Fibroblast of skin of scalp (primary cell): ENCODE measurements around the gene FHOD3.

Experiments used
- DNase-seq: peaks from one replicate; pipeline ENCODE4 v3.0.0-alpha.2; 2013

The FHOD3 gene

DNA sequence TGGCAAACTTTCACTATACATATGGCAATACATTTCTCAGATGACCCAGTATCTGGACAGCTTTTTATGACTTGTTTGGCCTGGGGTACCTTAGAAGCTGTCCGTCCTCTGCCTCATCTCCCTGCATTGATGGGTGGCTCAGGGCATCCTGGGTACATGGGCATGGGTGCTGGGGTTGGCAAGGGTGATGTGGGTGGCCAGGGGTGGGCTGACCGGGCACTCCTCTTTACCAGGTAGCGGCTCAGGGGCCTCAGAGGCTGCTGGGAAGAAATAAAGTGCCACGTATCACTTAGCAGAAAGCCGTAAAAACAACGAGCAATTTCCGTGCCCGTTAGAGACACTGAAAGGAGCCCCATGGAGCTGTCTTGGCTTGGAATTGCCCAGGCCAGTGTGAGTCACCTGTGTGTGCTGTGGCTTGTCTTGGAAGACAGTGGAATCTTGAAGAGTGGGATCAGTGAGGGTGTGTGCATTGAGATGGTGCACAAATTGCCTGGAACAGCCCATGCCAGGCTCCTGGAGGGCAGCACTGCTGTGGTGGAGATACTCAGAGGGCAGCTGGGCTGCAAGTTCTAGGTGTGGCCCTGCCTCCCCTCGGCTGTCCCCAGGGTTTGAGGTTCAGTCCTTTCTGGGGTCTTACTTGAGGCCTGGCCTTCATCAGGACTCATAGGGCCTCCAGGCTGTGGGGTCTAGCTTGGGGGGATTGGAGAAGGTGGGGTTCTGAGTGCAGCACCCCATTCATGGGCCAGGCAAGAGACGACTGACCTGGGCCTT, 88.8 kb downstream of the FHOD3 start:
- no peak for DNase-seq

DNA sequence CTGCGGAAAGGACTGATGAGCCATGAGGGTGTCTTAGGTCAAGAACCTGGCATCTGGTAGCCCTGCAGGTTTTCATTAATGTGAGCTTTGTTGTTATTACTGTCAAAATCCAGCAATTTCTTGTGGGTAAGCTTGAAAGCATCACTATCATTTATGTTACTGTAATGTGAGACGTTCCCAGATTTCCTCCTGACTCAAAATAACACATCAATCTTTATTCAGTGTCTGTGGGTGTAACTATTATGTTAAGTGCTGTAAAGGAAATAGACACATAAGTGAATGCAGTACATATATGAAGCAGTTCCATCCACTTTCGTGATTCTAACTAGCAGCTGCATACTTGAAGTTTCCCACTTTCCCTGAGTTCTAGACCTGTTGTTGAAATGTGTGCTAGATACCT, 89.8 kb downstream of the FHOD3 start:
- no peak for DNase-seq

DNA sequence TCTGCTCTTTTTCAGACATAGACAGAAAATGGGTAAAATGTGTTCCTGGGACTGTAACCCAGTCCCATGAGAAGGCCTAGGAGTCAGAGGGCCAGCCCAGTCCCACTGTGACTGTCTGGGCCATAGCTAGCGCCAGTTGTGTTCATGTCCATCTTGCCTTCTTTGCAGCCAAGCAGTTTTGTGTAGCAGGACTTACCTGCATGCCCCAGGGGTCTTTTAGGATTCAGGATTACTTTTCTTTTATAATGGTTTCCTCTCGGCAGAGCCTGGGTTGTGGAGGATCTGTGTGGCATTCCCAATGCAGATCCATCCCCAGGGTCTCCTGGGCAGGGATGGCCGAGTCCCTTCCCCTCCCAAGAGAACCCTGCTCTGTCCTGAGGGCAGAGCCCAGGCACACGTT, 90.8 kb downstream of the FHOD3 start:
- DNase-seq = no peak

DNA sequence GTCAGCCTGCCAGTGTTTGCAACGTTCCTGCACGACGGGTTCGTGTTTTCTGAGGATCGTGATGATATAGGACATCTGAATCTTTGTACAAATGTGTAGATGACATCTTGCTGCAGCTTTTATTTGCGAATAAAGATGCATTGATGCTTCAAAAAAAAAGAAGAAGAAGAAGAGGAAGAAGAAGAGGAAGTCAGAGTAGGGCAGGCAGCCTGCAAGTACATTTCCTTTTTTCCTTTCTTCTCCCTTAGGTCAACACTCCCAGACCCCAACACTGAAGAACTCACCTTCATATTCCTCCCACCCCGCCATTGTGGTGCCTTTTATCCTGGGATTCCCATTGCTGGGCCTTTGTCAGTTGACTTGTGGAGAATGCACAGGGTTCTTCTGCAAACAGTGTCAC, 91.5 kb downstream of the FHOD3 start:
- no peak for DNase-seq

DNA sequence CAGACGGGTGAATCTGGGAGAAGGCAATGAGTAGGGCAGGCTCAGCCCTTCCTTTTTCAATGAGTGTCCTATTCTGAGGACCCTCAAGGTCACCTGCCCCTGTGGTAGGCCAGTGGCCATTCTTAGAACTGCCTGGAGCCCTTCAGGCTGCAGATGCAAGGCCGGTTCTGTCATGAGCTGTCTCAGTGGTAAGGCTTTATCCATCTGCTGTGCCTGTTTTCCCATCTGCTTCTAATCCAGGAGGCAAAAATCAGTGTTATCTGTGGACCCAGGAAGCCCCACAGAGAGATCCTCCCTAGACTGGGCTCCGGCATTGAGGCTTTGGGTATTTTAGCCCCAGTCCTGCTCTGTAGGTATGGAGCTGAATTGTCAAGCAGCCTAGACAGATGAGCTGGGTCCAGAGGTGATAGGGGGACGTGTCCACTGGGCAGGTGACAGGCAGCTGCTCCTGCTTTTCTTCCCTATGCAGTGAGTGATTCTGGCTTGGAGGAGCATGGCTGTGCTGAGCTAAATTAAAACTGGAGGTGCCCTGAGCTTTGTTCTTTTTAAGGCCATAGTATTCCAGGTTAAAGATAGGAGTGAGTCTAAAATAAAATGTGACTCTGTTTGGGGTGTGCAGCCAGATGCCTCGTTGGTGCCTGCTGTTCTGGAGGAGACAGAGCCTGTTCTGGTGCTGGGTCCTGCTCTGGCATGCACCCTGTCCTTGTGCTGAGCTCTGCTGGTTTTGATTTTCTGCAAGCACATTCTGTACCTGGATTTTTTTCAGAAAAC, 92.5 kb downstream of the FHOD3 start:
- no peak for DNase-seq

DNA sequence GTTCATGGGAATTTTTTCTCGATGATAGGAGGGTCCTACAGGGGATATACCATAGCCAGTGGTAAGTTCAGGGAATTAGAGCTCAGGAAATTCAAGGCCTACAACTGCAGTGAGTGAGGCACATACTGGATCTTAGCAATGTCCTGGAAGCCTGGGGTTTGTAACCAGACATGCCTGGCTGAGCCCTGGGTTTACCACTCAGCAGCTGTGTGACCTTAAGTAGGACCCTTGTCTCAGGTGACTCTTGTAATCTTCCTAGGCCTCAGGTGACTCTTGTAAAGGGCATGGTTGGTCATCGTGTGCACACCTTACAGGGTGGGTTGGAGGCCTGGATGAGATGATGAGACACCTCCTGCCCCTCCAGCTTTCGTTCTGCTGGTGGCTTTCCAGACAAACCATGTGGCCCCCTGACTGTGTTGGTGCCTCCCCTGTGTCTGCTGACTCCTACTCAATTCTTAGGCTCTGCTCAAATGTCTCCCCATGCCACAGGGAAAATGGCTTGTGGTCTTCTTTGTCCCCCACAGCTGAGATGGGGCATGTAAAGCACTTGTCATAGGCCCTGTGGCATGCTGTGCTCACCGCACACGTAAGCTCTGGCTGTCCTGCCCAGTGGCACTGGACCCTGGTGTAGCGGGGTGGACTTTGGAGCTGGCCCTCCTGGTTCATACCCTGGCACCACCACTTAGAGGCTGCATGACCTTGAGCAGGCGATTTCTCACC, 94.1 kb downstream of the FHOD3 start:
- DNase-seq = no peak

DNA sequence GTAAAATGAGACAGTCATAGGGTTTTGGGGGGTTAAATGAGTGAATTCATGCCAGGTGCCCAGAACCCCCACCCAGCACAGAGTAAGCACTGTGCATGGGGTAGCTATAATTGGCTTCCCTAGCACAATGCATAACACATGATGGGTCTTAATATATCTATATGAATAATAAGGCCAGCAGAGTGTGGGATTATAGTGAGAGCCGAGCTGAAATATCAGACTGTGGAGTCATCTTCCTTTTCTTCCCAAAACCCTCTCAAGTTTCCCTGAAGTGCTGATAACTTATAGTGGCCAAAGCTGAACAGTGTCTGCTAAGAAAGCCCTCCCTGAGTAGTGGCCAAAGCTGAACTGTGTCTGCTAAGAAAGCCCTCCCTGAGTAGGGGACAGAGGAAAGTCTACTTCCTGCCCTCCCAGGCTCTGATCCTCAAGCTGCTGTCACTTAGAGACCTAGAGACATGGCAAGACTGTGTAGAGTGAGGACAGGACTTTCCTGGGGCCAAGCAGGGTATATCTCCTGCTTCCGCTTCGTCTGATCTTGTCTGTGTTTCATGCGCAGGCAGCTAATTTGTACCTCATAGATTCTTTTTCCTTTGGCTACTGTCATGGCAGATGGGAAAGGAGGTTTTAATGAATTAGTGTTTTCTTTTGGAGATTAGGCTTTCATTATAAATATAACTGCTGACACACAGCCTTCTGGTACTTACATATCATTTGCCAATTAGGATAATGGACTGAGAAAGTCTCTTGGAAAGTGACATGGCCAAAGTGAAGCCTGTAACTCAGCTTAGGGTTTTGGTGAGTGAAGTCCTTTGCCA, 94.9 kb downstream of the FHOD3 start:
- no peak for DNase-seq

DNA sequence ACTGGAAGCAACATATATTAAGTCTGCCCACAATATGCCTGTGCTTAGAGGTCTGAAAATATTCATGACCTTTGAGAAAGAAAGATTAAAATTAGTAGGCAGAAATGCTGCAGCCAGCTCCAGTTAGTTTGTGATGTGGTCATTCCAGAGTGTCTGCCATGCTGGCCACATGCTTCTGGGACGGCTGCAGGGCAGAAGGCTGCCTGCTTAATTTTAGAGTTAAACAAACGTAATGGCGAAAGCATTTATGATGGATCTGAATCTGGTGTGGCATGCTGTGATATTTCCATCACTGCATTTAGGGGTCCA, 95.4 kb downstream of the FHOD3 start:
- no peak for DNase-seq

DNA sequence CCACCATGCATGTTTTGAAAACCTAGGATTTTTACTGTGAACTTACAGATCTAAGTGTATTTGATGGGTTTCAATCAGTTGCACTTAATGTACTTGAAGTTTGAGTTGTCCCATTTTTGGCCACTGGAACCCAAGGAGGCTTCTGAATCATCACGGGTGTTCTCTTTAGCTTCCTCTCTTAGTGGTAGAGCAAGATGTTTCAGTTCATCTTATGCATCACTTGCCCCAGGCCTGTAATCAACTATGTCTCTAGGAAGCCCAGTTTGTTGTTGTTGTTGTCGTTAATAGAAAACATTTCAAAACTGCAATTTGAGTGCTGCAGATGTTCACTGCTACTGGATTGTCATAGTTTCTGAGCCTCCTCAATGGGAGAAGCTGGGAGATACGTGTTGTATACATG, 97.0 kb downstream of the FHOD3 start:
- DNase-seq = no peak

DNA sequence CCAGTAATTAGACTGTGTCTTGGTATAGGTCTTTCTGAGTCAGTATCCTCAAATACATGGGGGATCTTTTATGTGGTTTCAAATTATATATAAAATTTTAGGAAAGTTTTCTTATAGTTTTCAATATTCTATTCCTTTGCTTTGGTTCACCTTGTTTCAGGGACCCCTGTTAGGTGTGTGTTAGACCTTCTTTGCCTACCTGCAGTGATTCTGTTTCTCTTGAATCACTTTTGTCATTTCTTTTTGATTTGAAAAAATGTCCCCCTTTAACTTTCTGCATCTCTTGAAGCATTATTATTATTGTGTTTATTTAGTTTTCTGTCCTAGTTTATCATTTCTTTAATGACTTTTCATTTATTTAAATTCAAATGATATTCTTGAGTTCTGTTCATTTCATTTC, 98.7 kb downstream of the FHOD3 start:
- no peak for DNase-seq

DNA sequence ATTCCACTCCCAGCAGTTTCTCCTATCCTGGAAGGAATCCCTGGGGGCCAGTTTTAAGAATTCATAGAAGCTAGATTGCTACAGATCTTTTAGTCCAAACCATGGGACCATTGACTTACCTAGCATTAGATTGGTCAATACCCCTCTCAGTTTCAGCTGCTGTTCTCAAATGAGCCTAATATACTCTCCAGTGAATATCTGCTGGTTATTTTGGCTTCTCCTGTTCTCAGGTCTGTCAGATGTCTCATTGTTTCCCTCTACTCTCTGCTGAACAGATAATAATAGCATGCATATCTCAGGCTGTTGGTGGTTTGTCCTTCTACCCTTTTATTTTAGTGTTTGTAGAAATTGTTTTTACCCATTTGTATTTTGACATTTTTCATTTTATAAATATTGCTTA, 99.5 kb downstream of the FHOD3 start:
- DNase-seq = no peak

DNA sequence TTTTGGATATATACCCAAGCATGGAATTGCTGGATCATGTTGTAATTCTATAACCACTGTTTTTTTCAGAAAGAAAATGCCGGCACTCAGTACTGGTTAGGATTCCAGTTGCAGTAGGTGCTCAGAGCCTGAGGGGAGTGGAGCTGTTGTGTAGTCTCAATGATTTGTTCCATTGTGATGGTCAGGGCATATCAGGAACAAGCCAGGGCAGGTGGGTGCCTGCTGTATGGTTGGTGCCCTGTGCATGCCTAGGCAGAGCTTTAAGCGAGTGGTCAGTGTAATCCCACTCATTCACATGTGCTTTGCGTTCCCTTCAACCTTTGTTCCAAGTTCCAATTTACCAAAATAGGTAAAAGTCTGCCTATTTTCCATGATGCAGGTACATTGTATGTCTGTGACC, 100.9 kb downstream of the FHOD3 start:
- no peak for DNase-seq

DNA sequence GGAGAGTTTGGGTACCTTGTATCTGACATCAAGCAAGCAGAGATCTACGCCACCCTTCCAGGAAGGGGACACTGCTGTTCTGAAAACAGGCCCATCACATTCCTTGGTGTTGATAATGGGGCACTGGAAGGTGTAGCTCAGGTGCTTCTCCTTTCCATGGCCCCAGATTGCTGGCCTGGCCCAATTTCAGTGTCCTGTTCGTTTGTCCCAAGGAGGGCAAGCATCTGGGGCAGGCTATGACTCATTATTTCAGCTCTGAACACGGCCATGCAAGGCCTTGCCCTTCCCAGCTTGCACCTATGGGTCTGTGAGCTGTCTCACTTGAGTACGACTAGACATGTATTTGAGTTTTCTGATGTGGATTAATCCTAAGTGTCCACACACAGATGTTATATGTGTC, 101.5 kb downstream of the FHOD3 start:
- no peak for DNase-seq

DNA sequence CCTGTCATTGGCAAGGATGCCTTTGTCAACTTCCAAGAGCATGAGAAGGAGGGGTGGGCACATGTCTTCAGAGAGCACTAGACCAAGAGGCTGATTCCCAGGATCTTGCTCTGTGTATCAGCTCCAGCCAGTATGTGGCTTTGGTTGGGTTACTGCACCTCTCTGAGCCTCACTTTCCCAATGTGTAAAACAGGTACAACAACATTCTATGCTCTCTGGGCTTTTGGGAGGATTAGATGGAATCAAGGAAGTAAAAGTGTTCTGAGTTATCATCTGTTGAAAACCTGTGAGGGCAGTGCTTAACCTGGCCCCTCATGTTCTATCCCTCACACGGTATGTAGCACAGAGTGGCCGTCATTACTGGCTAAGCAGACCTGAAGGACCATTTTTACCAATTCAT, 103.9 kb downstream of the FHOD3 start:
- DNase-seq = no peak

DNA sequence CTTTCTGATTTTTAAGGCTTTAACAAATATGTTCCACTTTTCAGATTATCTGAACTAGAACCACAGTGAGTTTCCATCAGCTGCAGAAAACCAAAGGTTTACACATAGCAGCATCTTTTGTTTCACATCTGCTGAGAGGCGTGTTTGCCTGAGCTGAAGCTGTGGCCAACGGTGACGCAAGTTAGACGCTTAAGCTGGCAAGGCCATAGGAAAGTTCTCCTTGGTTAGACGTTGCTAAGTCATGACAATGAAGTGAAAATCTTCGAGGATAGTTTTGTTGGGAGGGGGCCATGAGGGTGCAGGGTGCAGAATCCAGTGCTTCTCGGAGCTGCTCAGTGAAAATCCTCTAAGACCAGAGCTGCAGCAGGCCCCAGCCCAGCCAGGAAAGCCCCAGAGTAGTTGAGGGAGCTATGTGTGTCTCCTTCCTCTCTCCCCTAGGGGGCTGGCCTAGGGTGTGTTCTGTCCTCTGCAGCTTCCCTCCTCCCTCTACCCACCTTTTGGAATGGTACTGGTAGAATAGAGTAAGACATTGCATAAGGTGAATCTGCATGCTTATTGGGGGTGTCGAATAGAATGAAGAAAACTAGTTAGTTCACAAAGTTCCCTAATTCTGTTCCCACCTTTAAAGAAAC, 105.4 kb downstream of the FHOD3 start:
- peak; percentile 40 for DNase-seq

DNA sequence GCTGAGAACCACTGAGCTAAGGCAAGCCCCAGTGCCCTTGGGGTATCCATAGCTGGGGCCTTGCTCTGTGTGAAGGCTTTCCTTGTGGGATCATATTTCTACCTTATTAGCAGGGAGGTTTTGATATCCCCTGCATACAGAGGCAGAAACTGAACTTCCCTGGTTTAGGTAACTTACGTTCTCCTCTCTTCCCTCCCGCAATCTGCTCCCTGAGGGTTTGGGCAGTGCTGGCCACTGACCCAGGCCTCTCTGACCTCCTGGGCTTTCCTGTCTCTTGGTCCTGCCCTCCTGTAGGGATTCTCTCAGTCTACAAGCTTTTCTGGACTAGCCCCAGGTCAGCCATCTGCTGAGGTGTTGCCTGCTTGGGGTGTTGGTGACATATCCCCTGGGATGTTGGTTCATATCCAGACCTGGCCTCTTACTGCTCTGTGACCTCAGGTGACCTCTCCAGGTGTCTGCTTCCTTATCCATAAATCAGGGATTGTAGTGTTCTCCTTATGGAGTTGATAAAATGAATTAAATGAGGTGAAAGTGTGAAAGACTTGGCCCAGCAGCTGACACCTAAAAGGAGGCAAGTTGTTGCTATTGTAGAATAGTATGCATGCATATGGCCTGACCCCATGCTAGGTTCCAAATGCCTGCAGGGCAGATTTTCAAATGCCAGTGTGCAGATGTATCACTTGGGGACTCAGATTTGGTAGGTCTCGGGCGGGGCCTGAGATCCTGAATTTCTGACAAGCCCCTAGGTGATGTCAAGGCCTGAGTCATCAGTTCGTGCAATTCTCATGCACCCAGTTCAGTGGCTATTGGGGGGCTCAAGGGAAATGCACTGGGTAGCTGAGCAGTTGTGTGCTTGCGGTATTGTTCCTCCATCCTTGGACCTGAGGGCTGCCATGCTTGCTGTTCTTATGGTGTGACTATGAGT, 106.6 kb downstream of the FHOD3 start:
- DNase-seq = no peak

DNA sequence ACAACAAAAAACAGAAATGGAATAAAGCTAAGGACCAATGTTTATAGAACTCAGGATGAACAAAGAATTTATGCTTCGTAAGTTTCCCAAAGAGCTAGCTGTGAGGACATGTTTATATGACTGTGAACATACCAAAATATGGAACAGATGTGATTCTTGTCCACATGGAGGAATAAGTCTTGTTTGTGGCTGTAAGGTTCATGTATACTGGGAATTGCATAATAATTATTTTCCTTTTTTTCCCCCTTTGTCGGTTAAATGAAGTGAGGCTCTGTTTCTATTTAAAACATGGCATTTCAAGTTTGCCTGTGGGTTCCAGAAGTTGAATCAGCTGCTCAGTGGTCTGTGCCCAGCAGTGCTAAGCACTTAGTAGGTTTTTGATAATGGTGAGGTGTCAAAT, 108.1 kb downstream of the FHOD3 start:
- DNase-seq = no peak

DNA sequence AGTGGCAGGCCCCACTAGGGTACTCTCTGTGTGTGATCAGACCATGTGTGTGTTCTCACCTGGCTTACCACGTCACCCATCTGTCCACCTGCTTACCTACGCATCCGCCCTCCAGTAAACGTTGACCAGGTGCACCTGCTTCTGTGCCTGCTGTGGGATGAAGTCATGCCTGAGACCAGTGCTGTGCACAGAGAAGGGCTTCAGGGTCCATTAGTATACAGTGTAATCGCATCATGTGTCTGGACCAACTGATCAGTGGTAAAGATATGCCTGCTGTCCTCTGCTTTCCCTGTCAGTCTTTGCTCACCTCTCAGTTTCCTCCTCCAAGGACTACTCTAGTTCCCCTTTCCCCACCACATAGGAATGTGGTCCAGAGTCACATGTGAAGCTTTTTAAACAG, 109.3 kb downstream of the FHOD3 start:
- DNase-seq = no peak

DNA sequence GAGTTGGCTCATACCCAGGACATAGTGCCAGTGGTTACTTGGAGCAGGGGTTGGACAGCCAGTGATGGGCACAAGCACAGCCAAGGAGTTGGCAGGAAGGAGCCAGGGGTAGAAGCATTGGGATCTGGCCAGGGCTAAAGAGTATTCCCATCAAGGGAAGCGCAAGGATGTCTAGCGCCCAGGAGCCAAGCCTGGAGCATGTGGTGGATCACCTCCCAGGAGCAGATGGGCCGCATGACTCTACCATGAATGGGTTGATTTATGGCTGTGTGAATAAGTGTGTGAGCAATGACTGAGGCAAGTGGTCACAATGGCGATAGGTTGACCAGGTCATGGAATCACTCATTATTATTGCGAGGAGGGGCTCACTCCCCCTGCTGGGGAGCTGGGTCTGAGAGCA, 111.1 kb downstream of the FHOD3 start:
- DNase-seq = no peak

DNA sequence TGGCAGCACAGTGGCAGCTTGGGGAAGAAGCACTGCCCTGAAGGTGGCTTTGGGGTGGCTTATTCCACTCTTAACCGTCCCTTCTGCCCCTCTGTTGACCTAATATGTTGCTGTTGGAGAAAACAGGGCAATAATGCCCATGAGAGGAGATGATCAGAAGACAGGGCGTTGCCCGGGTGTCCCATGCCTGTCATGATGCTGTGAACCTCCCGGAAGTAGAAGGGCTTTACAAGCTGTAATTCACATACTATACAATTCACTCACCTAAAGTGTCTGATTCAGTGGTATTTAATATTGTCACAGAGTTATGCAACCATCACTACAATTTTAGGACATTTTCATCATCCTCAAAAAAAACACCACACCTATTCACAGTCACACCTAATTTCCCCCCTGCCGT, 112.3 kb downstream of the FHOD3 start:
- DNase-seq = no peak

DNA sequence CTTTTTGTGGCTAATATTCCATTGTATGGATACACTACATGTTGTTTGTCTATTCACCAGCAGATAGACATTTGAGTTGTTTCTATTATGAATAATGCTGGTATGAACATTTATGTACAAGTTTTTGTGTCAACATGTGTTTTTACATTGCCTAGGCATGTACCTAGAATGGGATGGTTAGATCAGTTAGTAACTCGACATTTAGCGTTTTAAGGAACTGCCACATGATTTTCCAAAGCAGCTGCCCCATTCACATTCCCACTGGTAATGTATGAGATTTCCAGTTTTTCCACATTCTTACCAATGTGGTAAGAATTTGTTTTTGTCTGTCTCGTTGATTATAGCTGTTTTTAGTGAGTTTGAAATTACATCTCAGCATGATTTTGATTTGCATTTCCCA, 112.8 kb downstream of the FHOD3 start:
- no peak for DNase-seq
